K562 (cell line): ENCODE data around the gene LNPEP. TPM values are rescaled to one million over a fixed set of nuclear protein-coding genes. Genes with fewer than 3 reads are reported as not detected.

Source experiments
- ATAC-seq: fragments of 200-7000 bp; cut with Tn5 transposase; 3 replicates; pipeline ENCODE4 v1.9.1; 2020; ENCODE audit warnings: moderate library complexity
- BruUV-seq: library from RNA; stranded (reverse); fragments of 400-500 nt; replicated peaks from 2 replicates; lab custom pipeline; 2021; lab: Mats Ljungman, UMichigan
- CTCF ChIA-PET: fragments of 300-600 bp; formaldehyde crosslinking; extraction: SDS; loops from one replicate; lab custom pipeline; 2021; ENCODE audit warnings: low intra/inter-chr PET ratio; lab: Yijun Ruan, JAX
- POLR2A ChIA-PET: fragments of 300-600, 350-650 bp; sonication (Branson Sonifier 250); formaldehyde crosslinking; extraction: SDS; loops from one replicate; lab custom pipeline; 2021; ENCODE audit warnings: antibody characterized with exemption, inconsistent platforms; lab: Yijun Ruan, JAX
- DNase-seq, 4 experiments: peaks; one replicate each; pipeline versions ENCODE4 v3.0.0 to v3.0.0-alpha.2; 2011 to 2018; ENCODE audit warnings: low spot score in 3 of 4, mixed read lengths in 3 of 4; ENCODE audit errors: extremely low read depth in 1 of 4
- FAIRE-seq: peaks from 2 replicates; lab custom pipeline; 2011; peaks lifted over from hg19 to GRCh38; lab: Jason Lieb, UNC
- H2AFZ ChIP-seq: 2 replicates; pipeline ENCODE4 v1.6.0; 2011; ENCODE audit warnings: low read depth, low read length, control low read depth, inconsistent platforms
- H3K27ac ChIP-seq: fragments of 200-600 bp; 3 replicates; pipeline ENCODE4 v1.8.0; 2011; ENCODE audit warnings: low read depth, mild to moderate bottlenecking, control low read depth, inconsistent platforms, low read length, moderate library complexity, mixed read lengths; ENCODE audit errors: extremely low read depth
- H3K27me3 ChIP-seq, 2 experiments: fragments of 300-600 bp in 1 of 2; 2 replicates in 1 of 2; 3 replicates in 1 of 2; pipeline versions ENCODE4 v1.6.0 to v1.8.0; 2011; ENCODE audit warnings: inconsistent platforms in 2 of 2, low read length in 2 of 2, mild to moderate bottlenecking in 1 of 2, mixed read lengths in 1 of 2, moderate library complexity in 1 of 2; ENCODE audit not compliant: control insufficient read depth in 2 of 2, insufficient read depth in 2 of 2
- H3K36me3 ChIP-seq: fragments of 300-600 bp; 3 replicates; pipeline ENCODE4 v1.8.0; 2011; ENCODE audit warnings: mild to moderate bottlenecking, low read length, inconsistent platforms; ENCODE audit not compliant: control insufficient read depth, insufficient read depth
- H3K4me1 ChIP-seq, 2 experiments: fragments of 200-600 bp in 1 of 2; replicated peaks in 1 of 2; 2 replicates in 1 of 2; 3 replicates in 1 of 2; pipeline versions ENCODE4 v1.5.1 to v1.8.0; 2011; ENCODE audit warnings: inconsistent platforms in 2 of 2, low read length in 2 of 2, mild to moderate bottlenecking in 1 of 2, mixed read lengths in 1 of 2, moderate library complexity in 1 of 2; ENCODE audit not compliant: control insufficient read depth in 2 of 2, insufficient read depth in 2 of 2
- H3K4me2 ChIP-seq: 2 replicates; pipeline ENCODE4 v1.6.1; 2011; ENCODE audit warnings: low read length, control low read depth, inconsistent platforms, mixed read lengths; ENCODE audit not compliant: insufficient read depth
- H3K4me3 ChIP-seq: fragments of 200-600 bp; sonication (generic), shearing (Covaris generic); 2 replicates; pipeline ENCODE4 v1.5.1; 2016; ENCODE audit warnings: control low read depth, inconsistent platforms
- H3K79me2 ChIP-seq: fragments of 200-600 bp; 3 replicates; pipeline ENCODE4 v1.8.0; 2011; ENCODE audit warnings: low read length, inconsistent platforms; ENCODE audit not compliant: control insufficient read depth, insufficient read depth
- H3K9ac ChIP-seq, 2 experiments: 2 replicates each; pipeline versions ENCODE4 v1.6.0 to v1.6.1; 2011; ENCODE audit warnings: low read depth in 2 of 2, low read length in 2 of 2, control low read depth in 1 of 2, inconsistent platforms in 1 of 2, mild to moderate bottlenecking in 1 of 2, mixed read lengths in 1 of 2; ENCODE audit not compliant: insufficient read depth in 1 of 2
- H3K9me1 ChIP-seq: one replicate; pipeline ENCODE4 v1.6.0; 2011; ENCODE audit warnings: inconsistent platforms, mild to moderate bottlenecking, low read length, moderate library complexity; ENCODE audit not compliant: control insufficient read depth, insufficient read depth
- H3K9me3 ChIP-seq: replicated peaks from 2 replicates; pipeline ENCODE4 v1.5.1; 2011; ENCODE audit warnings: low read depth, low read length, inconsistent platforms; ENCODE audit not compliant: control insufficient read depth, insufficient read depth
- H4K20me1 ChIP-seq: replicated peaks from 2 replicates; pipeline ENCODE4 v1.6.1; 2011; ENCODE audit warnings: low read length, inconsistent platforms, mixed read lengths; ENCODE audit not compliant: control insufficient read depth, insufficient read depth
- CREB5 ChIP-seq: fragments of 250-450 bp; sonication (Bioruptor Pico); IDR thresholded peaks from 2 replicates; pipeline ENCODE4 v1.5.0; 2020; ENCODE audit warnings: mild to moderate bottlenecking
- FOXO4 ChIP-seq: fragments of 450-650 bp; formaldehyde crosslinking; IDR thresholded peaks from 2 replicates; pipeline ENCODE4 v1.4.0; 2020; ENCODE audit warnings: mild to moderate bottlenecking, moderate library complexity
- FOXP4 ChIP-seq: sonication (generic); formaldehyde crosslinking; IDR thresholded peaks from 2 replicates; pipeline ENCODE4 v1.8.0; 2022; ENCODE audit warnings: mild to moderate bottlenecking, missing genetic modification reagents, borderline replicate concordance
- MTA2 ChIP-seq: fragments of 450-650 bp; IDR thresholded peaks from 2 replicates; pipeline ENCODE4 v1.6.1; 2016; ENCODE audit warnings: low read depth
- MTA3 ChIP-seq: fragments of 450-650 bp; formaldehyde crosslinking; IDR thresholded peaks from 2 replicates; pipeline ENCODE4 v1.6.1; 2017; ENCODE audit warnings: mild to moderate bottlenecking, borderline replicate concordance
- MYNN ChIP-seq, 2 experiments: sonication (generic); formaldehyde crosslinking in 1 of 2; IDR thresholded peaks; 2 replicates each; pipeline versions ENCODE4 v1.5.0 to v1.6.1; 2016 to 2020; ENCODE audit warnings: antibody characterized with exemption in 1 of 2, missing genetic modification reagents in 1 of 2
- SREBF2 ChIP-seq: sonication (generic); formaldehyde crosslinking; IDR thresholded peaks from 2 replicates; pipeline ENCODE4 v1.4.0; 2020; ENCODE audit warnings: mild to moderate bottlenecking, missing genetic modification reagents
- THAP12 ChIP-seq: fragments of 250-450 bp; sonication (Bioruptor Pico); IDR thresholded peaks from 2 replicates; pipeline ENCODE4 v1.9.0; 2021; ENCODE audit warnings: mild to moderate bottlenecking, inconsistent platforms
- ZBTB1 ChIP-seq: sonication (generic); formaldehyde crosslinking; IDR thresholded peaks from 2 replicates; pipeline ENCODE4 v1.8.1; 2023; ENCODE audit warnings: missing genetic modification reagents, low read depth, mild to moderate bottlenecking, borderline replicate concordance
- ZNF518B ChIP-seq: fragments of 250-450 bp; sonication (Bioruptor Pico); IDR thresholded peaks from 2 replicates; pipeline ENCODE4 v1.5.0; 2021; ENCODE audit warnings: mild to moderate bottlenecking, moderate library complexity
- WGBS: fragments of 100-300 bp; shearing (Covaris generic); methylation state at CpG from one replicate; pipeline ENCODE4 v1.1.6; 2016; ENCODE audit warnings: low coverage, mixed read lengths; ENCODE audit not compliant: insufficient coverage; ENCODE audit errors: missing lambda C conversion rate; 5-methylcytosine and 5-hydroxymethylcytosine counted together
- in situ Hi-C: fragments of 300-500 bp; cut with MboI; formaldehyde crosslinking; loops from 4 replicates; pipeline ENCODE4 v1.15.0; 2018; ENCODE audit warnings: inconsistent platforms, mixed read lengths
- intact Hi-C: fragments of 100-400 bp; cut with micrococcal nuclease; formaldehyde crosslinking; loops from 2 replicates; pipeline ENCODE4 v1.14.2; 2022
- polyA plus RNA-seq, 8 experiments: library from polyadenylated mRNA; depleted of rRNA in 4 of 8; stranded (reverse) in 5 of 8; unstranded in 3 of 8; fragments of >200 nt; fragmentation: Nextera tagmentation in 2 of 8; fragmentation: Illumina TruSeq in 1 of 8; extraction: Ambion mirVana in 2 of 8; extraction: Trizol in 1 of 8; gene quantifications; 2 replicates each; pipeline versions ENCODE4 v1.2.1 to v1.2.3, GENCODE V29; 2011 to 2014; ENCODE audit warnings: inconsistent platforms in 1 of 8, missing spikeins in 1 of 8
- total RNA-seq, 7 experiments: library from RNA; depleted of rRNA in 6 of 7; stranded (reverse); fragments of >200 nt in 6 of 7; fragmentation: Illumina TruSeq in 2 of 7; extraction: Trizol in 2 of 7; gene quantifications; 2 replicates each; pipeline versions ENCODE4 v1.2.1 to v1.2.3, GENCODE V29; 2011 to 2021; ENCODE audit warnings: low replicate concordance in 1 of 7

Gene LNPEP
- total and polyA plus RNA-seq, 9 of the 15 experiments (the other 6 are each of a cell fraction or from before 2014, with no cell fraction given) = 2.6 to 27.9 (median 11.2) TPM

- Histone ChIP-seq H3K79me2 (no peaks in the 10 kb centered on the region), H3K9me1 (no peaks in the 10 kb centered on the region), H3K36me3 (no peaks in the 10 kb centered on the region), H4K20me1 (no peaks in the 10 kb centered on the region), H3K4me1 (no peaks in the 10 kb centered on the region), H3K27me3 (no peaks in the 10 kb centered on the region), H3K4me2 (no peak overlapping the region), H3K27ac (no peak overlapping the region), H3K9me3 (no peaks in the 10 kb centered on the region), H3K9ac (no peak overlapping the region), H3K4me3 (no peak overlapping the region), H2AFZ (no peak overlapping the region)
- BruUV-seq = no TSS peak
- POLR2A ChIA-PET = interaction anchor here (1.2 kb wide), 1 partner anchor 13 kb away, joined by 4 read pairs; no protein-coding TSS in a partner anchor
- in situ Hi-C loops (no loop called here), intact Hi-C loops (no loop called here)
- DNase-seq (no peak), FAIRE-seq (no peak), ATAC-seq (no peak)
- 21% methylated on average over 2 of the region's 2 CpGs for WGBS
- CTCF ChIA-PET = no interaction called here
- TF ChIP-seq THAP12 (no peak), ZNF518B (CRISPR knock-in tag) (no peak), FOXP4 (CRISPR knock-in tag) (no peak), SREBF2 (CRISPR knock-in tag) (no peak), MTA3 (no peak), ZBTB1 (CRISPR knock-in tag) (no peak), MYNN (IDR thresholded peaks at IDR 0.05) (no peak), MYNN (CRISPR knock-in tag; IDR thresholded peaks at IDR 0.05) (no peak), MTA2 (no peak), FOXO4 (CRISPR knock-in tag) (no peak), CREB5 (no peak)
Measured at GRCh38 chr5:96913233-96913632, 22.6 kb upstream of the LNPEP start.
